HepG2 (cell line): Measurements from ENCODE around the gene KIZ. TPM values are rescaled to one million over a fixed set of nuclear protein-coding genes. Genes with fewer than 3 reads are reported as not detected.

Experiments used
- ATAC-seq: fragments of 200-7000 bp; cut with Tn5 transposase; 3 replicates; pipeline ENCODE4 v1.9.1; 2020; ENCODE audit warnings: mild to moderate bottlenecking, moderate library complexity
- BruUV-seq: library from RNA; stranded (reverse); fragments of 400-500 nt; replicated peaks from 2 replicates; lab custom pipeline; 2021; lab: Mats Ljungman, UMichigan
- CTCF ChIA-PET: fragments of 300-600 bp; formaldehyde crosslinking; extraction: SDS; loops from one replicate; lab custom pipeline; 2021; ENCODE audit warnings: low total read pairs, inconsistent platforms, low intra/inter-chr PET ratio; lab: Yijun Ruan, JAX
- POLR2A ChIA-PET: fragments of 350-600 bp; sonication (Branson Sonifier 250); formaldehyde crosslinking; loops from one replicate; lab custom pipeline; 2020; ENCODE audit warnings: antibody characterized with exemption, inconsistent platforms; lab: Yijun Ruan, JAX
- DNase-seq: peaks from one replicate; pipeline ENCODE4 v3.0.0-alpha.2; 2015; ENCODE audit warnings: low spot score
- FAIRE-seq: peaks from 3 replicates; lab custom pipeline; 2011; peaks lifted over from hg19 to GRCh38; lab: Jason Lieb, UNC
- H2AFZ ChIP-seq: one replicate; pipeline ENCODE4 v1.6.1; 2011; ENCODE audit warnings: low read length, inconsistent platforms
- H3K27ac ChIP-seq: fragments of 300-600 bp; 3 replicates; pipeline ENCODE4 v1.8.0; 2011; ENCODE audit warnings: mixed run types, mild to moderate bottlenecking, mixed read lengths, low read length, inconsistent platforms; ENCODE audit not compliant: insufficient read depth; ENCODE audit errors: extremely low read length
- H3K27me3 ChIP-seq, 2 experiments: fragments of 200-600 bp in 1 of 2; 2 replicates in 1 of 2; 3 replicates in 1 of 2; pipeline versions ENCODE4 v1.6.0 to v1.8.0; 2011; ENCODE audit warnings: low read length in 2 of 2, mild to moderate bottlenecking in 2 of 2, moderate library complexity in 2 of 2, inconsistent platforms in 1 of 2; ENCODE audit not compliant: insufficient read depth in 2 of 2, control insufficient read depth in 1 of 2
- H3K36me3 ChIP-seq, 2 experiments: fragments of 200-600 bp in 1 of 2; replicated peaks in 1 of 2; 2 replicates in 1 of 2; 3 replicates in 1 of 2; pipeline versions ENCODE4 v1.5.1 to v1.8.0; 2011; ENCODE audit warnings: low read length in 2 of 2, inconsistent platforms in 1 of 2; ENCODE audit not compliant: insufficient read depth in 2 of 2, control insufficient read depth in 1 of 2
- H3K4me1 ChIP-seq: 2 replicates; pipeline ENCODE4 v1.5.1; 2012; ENCODE audit warnings: low read length, inconsistent platforms; ENCODE audit not compliant: insufficient read depth
- H3K4me2 ChIP-seq: 2 replicates; pipeline ENCODE4 v1.6.0; 2011; ENCODE audit warnings: low read depth, low read length, inconsistent platforms
- H3K4me3 ChIP-seq, 3 experiments: fragments of 200-600 bp in 1 of 3; sonication (generic), shearing (Covaris generic) in 1 of 3; replicated peaks in 1 of 3; 2 replicates each; pipeline ENCODE4 v1.5.1; 2011 to 2016; ENCODE audit warnings: low read length in 3 of 3, inconsistent platforms in 2 of 3, low read depth in 2 of 3, mild to moderate bottlenecking in 2 of 3, control low read depth in 1 of 3, mixed read lengths in 1 of 3; ENCODE audit not compliant: insufficient read depth in 1 of 3
- H3K79me2 ChIP-seq: one replicate; pipeline ENCODE4 v1.6.1; 2011; ENCODE audit warnings: low read length, inconsistent platforms; ENCODE audit not compliant: insufficient read depth
- H3K9ac ChIP-seq: 2 replicates; pipeline ENCODE4 v1.6.0; 2011; ENCODE audit warnings: mild to moderate bottlenecking, low read depth, low read length, inconsistent platforms; ENCODE audit not compliant: insufficient read depth
- H3K9me3 ChIP-seq: 2 replicates; pipeline ENCODE4 v1.5.1; 2012; ENCODE audit warnings: mild to moderate bottlenecking, low read length
- H4K20me1 ChIP-seq: 2 replicates; pipeline ENCODE4 v1.6.0; 2011; ENCODE audit warnings: inconsistent platforms, mild to moderate bottlenecking, low read length, moderate library complexity; ENCODE audit not compliant: insufficient read depth
- AGO2 ChIP-seq: fragments of 200-400 bp; formaldehyde crosslinking; optimal IDR thresholded peaks from 2 replicates; pipeline ENCODE3; 2017; ENCODE audit warnings: mild to moderate bottlenecking, low read depth, low read length, moderate library complexity
- ARNT ChIP-seq: fragments of 450-650 bp; IDR thresholded peaks from 2 replicates; pipeline ENCODE4 v1.6.1; 2017
- NR2F6 ChIP-seq, 2 experiments: IDR thresholded peaks; 2 replicates each; pipeline ENCODE4 v1.6.1; 2016; ENCODE audit warnings: antibody characterized with exemption in 1 of 2, mild to moderate bottlenecking in 1 of 2
- TBL1XR1 ChIP-seq: fragments of 150-350 bp; IDR thresholded peaks from 2 replicates; pipeline ENCODE4 v1.6.1; 2014; ENCODE audit warnings: borderline replicate concordance, low read length; ENCODE audit not compliant: partially characterized antibody
- TRAFD1 ChIP-seq: sonication (generic); formaldehyde crosslinking; IDR thresholded peaks from 2 replicates; pipeline ENCODE4 v1.5.1; 2020; ENCODE audit warnings: missing genetic modification reagents, mild to moderate bottlenecking, borderline replicate concordance
- ZNF207 ChIP-seq: fragments of 450-650 bp; IDR thresholded peaks from 2 replicates; pipeline ENCODE4 v1.6.1; 2016; ENCODE audit warnings: antibody characterized with exemption, borderline replicate concordance
- ZNF354B ChIP-seq: sonication (generic); formaldehyde crosslinking; IDR thresholded peaks from 2 replicates; pipeline ENCODE4 v1.8.0; 2022; ENCODE audit warnings: mild to moderate bottlenecking, missing genetic modification reagents
- ZNF484 ChIP-seq: sonication (generic); formaldehyde crosslinking; IDR thresholded peaks from 2 replicates; pipeline ENCODE4 v1.5.1; 2020; ENCODE audit warnings: mild to moderate bottlenecking, low read depth, missing genetic modification reagents, borderline replicate concordance
- ZNF543 ChIP-seq: sonication (generic); formaldehyde crosslinking; IDR thresholded peaks from 2 replicates; pipeline ENCODE4 v1.4.0; 2020; ENCODE audit warnings: mild to moderate bottlenecking, missing genetic modification reagents
- ZNF878 ChIP-seq: sonication (generic); formaldehyde crosslinking; IDR thresholded peaks from 2 replicates; pipeline ENCODE4 v1.8.1; 2023; ENCODE audit warnings: mild to moderate bottlenecking, missing genetic modification reagents, moderate library complexity
- ZSCAN29 ChIP-seq: sonication (generic); formaldehyde crosslinking; conservative IDR thresholded peaks from 2 replicates; pipeline ENCODE4 v1.4.0; 2020; ENCODE audit warnings: mild to moderate bottlenecking, missing genetic modification reagents
- WGBS: methylation state at CpG from one replicate; pipeline ENCODE4 v1.1.6; 2017; ENCODE audit warnings: low lambda C conversion rate; 5-methylcytosine and 5-hydroxymethylcytosine counted together
- in situ Hi-C: cut with HindIII; loops from 2 replicates; pipeline ENCODE4 v1.10.0; 2017; ENCODE audit warnings: low pct_unique_long_range_greater_than_20kb; ENCODE audit not compliant: extremely low pct_ligation_motif_present
- intact Hi-C: fragments of 100-400 bp; cut with micrococcal nuclease; formaldehyde crosslinking; loops from one replicate; pipeline ENCODE4 v1.10.0; 2022; ENCODE audit not compliant: unreplicated experiment
- polyA plus RNA-seq, 8 experiments: library from polyadenylated mRNA; depleted of rRNA in 3 of 8; stranded (reverse) in 7 of 8; unstranded in 1 of 8; fragments of >200 nt; fragmentation: Illumina TruSeq in 4 of 8; extraction: Trizol in 4 of 8; gene quantifications; 2 replicates each; pipeline versions ENCODE4 v1.2.1 to v1.2.3, GENCODE V29; 2011 to 2016; ENCODE audit warnings: low read depth in 4 of 8, missing spikeins in 1 of 8, mixed read lengths in 1 of 8; ENCODE audit not compliant: insufficient read depth in 1 of 8
- total RNA-seq, 5 experiments: library from RNA; depleted of rRNA; stranded (reverse); fragments of >200 nt; fragmentation: Illumina TruSeq; extraction: Trizol; gene quantifications; 2 replicates each; pipeline ENCODE4 v1.2.3, GENCODE V29; 2016; ENCODE audit warnings: low read depth in 1 of 5
- TF ChIP-seq, protein P1 (sequence below): sonication (generic); formaldehyde crosslinking; IDR thresholded peaks from 2 replicates; pipeline ENCODE4 v1.8.1; 2022; ENCODE audit warnings: mild to moderate bottlenecking, missing genetic modification reagents
- TF ChIP-seq, protein P2 (sequence below), 2 experiments: sonication (generic) in 1 of 2; formaldehyde crosslinking in 1 of 2; IDR thresholded peaks; 2 replicates each; pipeline versions ENCODE4 v1.6.1 to v1.9.0; 2014 to 2022; ENCODE audit warnings: antibody characterized with exemption in 1 of 2, borderline replicate concordance in 1 of 2, inconsistent platforms in 1 of 2, low read depth in 1 of 2, missing genetic modification reagents in 1 of 2
- TF ChIP-seq, protein P3 (sequence below): sonication (generic); formaldehyde crosslinking; IDR thresholded peaks from 2 replicates; pipeline ENCODE4 v1.4.0; 2020; ENCODE audit warnings: missing genetic modification reagents

The KIZ gene
- total and polyA plus RNA-seq, 2 of the 13 experiments (the other 11 are each of a cell fraction or from before 2014, with no cell fraction given): 46.3 to 114 TPM

- in situ Hi-C loops: no loop called here
- Histone ChIP-seq H3K4me2 (no peak overlapping the region), H3K4me3 (no peak overlapping the region), H3K27me3 (no peaks in the 10 kb centered on the region), H3K27ac (no peak overlapping the region), H2AFZ (no peak overlapping the region), H3K4me1 (peaks cover 51% of the 10 kb centered on the region), H3K9ac (no peak overlapping the region), H3K79me2 (no peaks in the 10 kb centered on the region), H3K36me3 (no peaks in the 10 kb centered on the region), H3K9me3 (no peaks in the 10 kb centered on the region), H4K20me1 (no peaks in the 10 kb centered on the region)
- intact Hi-C loops: no loop called here
- FAIRE-seq: no peak
- 60% methylated on average over 3 of the region's 3 CpGs for WGBS
- ATAC-seq: no peak
- CTCF ChIA-PET: no interaction called here
- POLR2A ChIA-PET: no interaction called here
- DNase-seq: no peak
- TF ChIP-seq AGO2: no peak
- TF ChIP-seq TBL1XR1: no peak
- TF ChIP-seq ZNF354B (CRISPR knock-in tag): no peak
- TF ChIP-seq TRAFD1 (CRISPR knock-in tag): no peak
- TF ChIP-seq ZNF878 (CRISPR knock-in tag): no peak
- no peak for TF ChIP-seq ZNF484
- TF ChIP-seq ARNT: no peak
- TF ChIP-seq ZNF207: no peak
- no peak for TF ChIP-seq ZNF543
- TF ChIP-seq ZSCAN29 (CRISPR knock-in tag): no peak
- TF ChIP-seq, protein P1, sequence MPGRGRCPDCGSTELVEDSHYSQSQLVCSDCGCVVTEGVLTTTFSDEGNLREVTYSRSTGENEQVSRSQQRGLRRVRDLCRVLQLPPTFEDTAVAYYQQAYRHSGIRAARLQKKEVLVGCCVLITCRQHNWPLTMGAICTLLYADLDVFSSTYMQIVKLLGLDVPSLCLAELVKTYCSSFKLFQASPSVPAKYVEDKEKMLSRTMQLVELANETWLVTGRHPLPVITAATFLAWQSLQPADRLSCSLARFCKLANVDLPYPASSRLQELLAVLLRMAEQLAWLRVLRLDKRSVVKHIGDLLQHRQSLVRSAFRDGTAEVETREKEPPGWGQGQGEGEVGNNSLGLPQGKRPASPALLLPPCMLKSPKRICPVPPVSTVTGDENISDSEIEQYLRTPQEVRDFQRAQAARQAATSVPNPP (CRISPR knock-in tag): no peak
- TF ChIP-seq NR2F6 (IDR thresholded peaks at IDR 0.05): no peak
- TF ChIP-seq NR2F6 (CRISPR knock-in tag; IDR thresholded peaks at IDR 0.05): no peak
- TF ChIP-seq, protein P2, sequence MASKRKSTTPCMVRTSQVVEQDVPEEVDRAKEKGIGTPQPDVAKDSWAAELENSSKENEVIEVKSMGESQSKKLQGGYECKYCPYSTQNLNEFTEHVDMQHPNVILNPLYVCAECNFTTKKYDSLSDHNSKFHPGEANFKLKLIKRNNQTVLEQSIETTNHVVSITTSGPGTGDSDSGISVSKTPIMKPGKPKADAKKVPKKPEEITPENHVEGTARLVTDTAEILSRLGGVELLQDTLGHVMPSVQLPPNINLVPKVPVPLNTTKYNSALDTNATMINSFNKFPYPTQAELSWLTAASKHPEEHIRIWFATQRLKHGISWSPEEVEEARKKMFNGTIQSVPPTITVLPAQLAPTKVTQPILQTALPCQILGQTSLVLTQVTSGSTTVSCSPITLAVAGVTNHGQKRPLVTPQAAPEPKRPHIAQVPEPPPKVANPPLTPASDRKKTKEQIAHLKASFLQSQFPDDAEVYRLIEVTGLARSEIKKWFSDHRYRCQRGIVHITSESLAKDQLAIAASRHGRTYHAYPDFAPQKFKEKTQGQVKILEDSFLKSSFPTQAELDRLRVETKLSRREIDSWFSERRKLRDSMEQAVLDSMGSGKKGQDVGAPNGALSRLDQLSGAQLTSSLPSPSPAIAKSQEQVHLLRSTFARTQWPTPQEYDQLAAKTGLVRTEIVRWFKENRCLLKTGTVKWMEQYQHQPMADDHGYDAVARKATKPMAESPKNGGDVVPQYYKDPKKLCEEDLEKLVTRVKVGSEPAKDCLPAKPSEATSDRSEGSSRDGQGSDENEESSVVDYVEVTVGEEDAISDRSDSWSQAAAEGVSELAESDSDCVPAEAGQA (IDR thresholded peaks at IDR 0.05; ENCODE audit: low read depth): no peak
- TF ChIP-seq, protein P2 (CRISPR knock-in tag; IDR thresholded peaks at IDR 0.05; ENCODE audit: borderline replicate concordance): no peak
- TF ChIP-seq, protein P3, sequence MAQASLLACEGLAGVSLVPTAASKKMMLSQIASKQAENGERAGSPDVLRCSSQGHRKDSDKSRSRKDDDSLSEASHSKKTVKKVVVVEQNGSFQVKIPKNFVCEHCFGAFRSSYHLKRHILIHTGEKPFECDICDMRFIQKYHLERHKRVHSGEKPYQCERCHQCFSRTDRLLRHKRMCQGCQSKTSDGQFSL (CRISPR knock-in tag): no peak
- BruUV-seq: no TSS peak
These were observed 33.1 kb upstream of the KIZ start for GRCh38 chr20:21092806-21093205.
